GM12878 (cell line): Measurements from ENCODE around the gene ERCC4. TPM values are rescaled to one million over a fixed set of nuclear protein-coding genes. Genes with fewer than 3 reads are reported as not detected.

Source experiments
- BCL11A ChIP-seq: IDR thresholded peaks from 2 replicates; pipeline ENCODE4 v1.6.1; 2011; ENCODE audit warnings: low read depth, low read length
- BRCA1 ChIP-seq: IDR thresholded peaks from 2 replicates; pipeline ENCODE4 v1.6.1; 2011; ENCODE audit warnings: low read depth, low read length, improper control_type of control experiment
- CHD1 ChIP-seq: IDR thresholded peaks from 2 replicates; pipeline ENCODE4 v1.6.1; 2012; ENCODE audit warnings: low read depth, low read length, improper control_type of control experiment
- CREB1 ChIP-seq: IDR thresholded peaks from 2 replicates; pipeline ENCODE4 v1.6.1; 2012; ENCODE audit warnings: low read depth, mild to moderate bottlenecking, inconsistent platforms
- EZH2 ChIP-seq: IDR thresholded peaks from 2 replicates; pipeline ENCODE4 v1.6.1; 2012; ENCODE audit warnings: low read depth, mild to moderate bottlenecking, control low read depth, inconsistent platforms, low read length, borderline replicate concordance; ENCODE audit not compliant: control insufficient read depth
- HDGF ChIP-seq: fragments of 450-650 bp; IDR thresholded peaks from 2 replicates; pipeline ENCODE4 v1.6.1; 2016; ENCODE audit warnings: antibody characterized with exemption
- IRF4 ChIP-seq: IDR thresholded peaks from 2 replicates; pipeline ENCODE4 v1.6.1; 2011; ENCODE audit warnings: low read depth, low read length
- MEF2B ChIP-seq: fragments of 450-650 bp; IDR thresholded peaks from 2 replicates; pipeline ENCODE4 v1.6.1; 2018; ENCODE audit warnings: mild to moderate bottlenecking, moderate library complexity; ENCODE audit not compliant: partially characterized antibody, poor library complexity, severe bottlenecking
- MTA2 ChIP-seq: fragments of 450-650 bp; IDR thresholded peaks from 2 replicates; pipeline ENCODE4 v1.6.1; 2016; ENCODE audit warnings: low read depth, mild to moderate bottlenecking, moderate library complexity
- NBN ChIP-seq: fragments of 450-650 bp; IDR thresholded peaks from 2 replicates; pipeline ENCODE4 v1.6.1; 2016
- NFIC ChIP-seq: IDR thresholded peaks from 2 replicates; pipeline ENCODE4 v1.6.1; 2012; ENCODE audit warnings: low read depth, mild to moderate bottlenecking, inconsistent platforms, low read length, moderate library complexity
- NRF1 ChIP-seq: conservative IDR thresholded peaks from 2 replicates; pipeline ENCODE4 v1.6.1; 2011; ENCODE audit warnings: mild to moderate bottlenecking, low read depth, low read length, improper control_type of control experiment
- SIN3A ChIP-seq: IDR thresholded peaks from 2 replicates; pipeline ENCODE4 v1.6.1; 2012; ENCODE audit warnings: low read depth, low read length, improper control_type of control experiment
- TBL1XR1 ChIP-seq: IDR thresholded peaks from 2 replicates; pipeline ENCODE4 v1.6.1; 2012; ENCODE audit warnings: low read depth, low read length, improper control_type of control experiment
- ZNF24 ChIP-seq: fragments of 450-650 bp; IDR thresholded peaks from 2 replicates; pipeline ENCODE4 v1.6.1; 2017; ENCODE audit warnings: antibody characterized with exemption, mild to moderate bottlenecking
- polyA plus RNA-seq, 11 experiments: library from polyadenylated mRNA; depleted of rRNA in 4 of 11; unstranded in 6 of 11; stranded (reverse) in 5 of 11; fragments of >200 nt; fragmentation: Nextera tagmentation in 4 of 11; fragmentation: Illumina TruSeq in 1 of 11; extraction: Ambion mirVana in 4 of 11; extraction: Trizol in 1 of 11; gene quantifications; 1 replicate in 1 of 11; 2 replicates in 10 of 11; pipeline versions ENCODE4 v1.2.1 to v1.2.3, GENCODE V29; 2011 to 2016; ENCODE audit warnings: inconsistent platforms in 2 of 11, missing spikeins in 2 of 11, low read depth in 1 of 11
- total RNA-seq, 4 experiments: library from RNA; depleted of rRNA in 3 of 4; stranded (reverse); fragments of >200 nt in 3 of 4; fragmentation: Illumina TruSeq in 1 of 4; extraction: Trizol in 1 of 4; gene quantifications; 2 replicates each; pipeline versions ENCODE4 v1.2.1 to v1.2.3, GENCODE V29; 2013 to 2021
- TF ChIP-seq, protein P1 (sequence below): fragments of 450-650 bp; formaldehyde crosslinking; IDR thresholded peaks from 2 replicates; pipeline ENCODE4 v1.4.0; 2022; ENCODE audit warnings: mild to moderate bottlenecking, moderate library complexity
- TF ChIP-seq, protein P2 (sequence below): fragments of 450-650 bp; conservative IDR thresholded peaks from 2 replicates; pipeline ENCODE4 v1.6.1; 2017; ENCODE audit warnings: mild to moderate bottlenecking, moderate library complexity
- TF ChIP-seq, protein P3 (sequence below): fragments of 450-650 bp; IDR thresholded peaks from 2 replicates; pipeline ENCODE4 v1.6.1; 2017; ENCODE audit warnings: mild to moderate bottlenecking, low read depth, inconsistent platforms; ENCODE audit not compliant: poor library complexity, severe bottlenecking
- TF ChIP-seq, protein P4 (sequence below): IDR thresholded peaks from 2 replicates; pipeline ENCODE4 v1.6.1; 2012; ENCODE audit warnings: low read length, inconsistent platforms
- TF ChIP-seq, protein P5 (sequence below): IDR thresholded peaks from 2 replicates; pipeline ENCODE4 v1.6.1; 2012; ENCODE audit warnings: low read depth, low read length, improper control_type of control experiment

ERCC4 gene
- total and polyA plus RNA-seq, 10 of the 15 experiments (the other 5 are each of a cell fraction or from before 2014, with no cell fraction given): 4.7 to 24.6 (median 8.9) TPM

DNA sequence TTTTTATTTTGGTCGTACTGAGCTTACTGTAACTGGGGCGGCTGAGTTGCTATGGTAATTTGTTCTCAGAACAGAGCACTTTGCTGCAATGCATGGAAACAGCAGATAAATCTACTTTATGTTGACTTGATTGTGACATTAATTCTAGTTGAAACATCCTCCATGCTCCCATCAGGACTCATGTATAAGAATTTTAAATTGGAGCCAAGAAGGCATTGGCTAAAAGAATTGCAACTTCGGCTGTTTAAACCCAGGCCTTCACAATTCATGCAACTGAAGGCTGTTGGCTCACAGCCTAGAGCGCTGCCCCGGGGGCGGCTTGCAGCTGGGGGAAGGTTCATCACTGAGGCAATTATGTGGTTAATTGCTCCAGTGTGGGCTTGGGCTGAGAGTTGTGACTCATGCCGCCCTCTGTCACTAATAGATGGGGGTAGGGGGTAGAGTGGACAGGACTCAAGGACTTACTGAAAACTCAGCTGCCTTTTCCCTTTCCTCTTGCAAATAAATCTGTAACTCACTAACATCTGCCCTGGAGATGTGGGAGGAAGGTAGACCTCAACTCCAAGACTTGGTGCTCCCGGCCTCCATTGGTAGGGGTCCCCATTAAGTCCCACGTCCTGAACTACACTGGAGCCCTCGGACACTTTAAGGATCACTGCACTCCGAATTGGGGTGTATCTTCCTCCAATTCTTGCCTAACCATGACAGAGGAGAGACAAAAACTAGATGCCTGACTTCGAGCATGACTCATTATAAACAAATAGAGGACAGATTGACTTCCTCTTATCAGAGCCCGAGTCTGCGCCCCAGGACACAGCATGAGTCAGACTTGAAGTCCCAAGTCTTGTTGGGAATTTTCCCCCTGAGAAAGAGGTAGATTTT, 37.5 kb downstream of the ERCC4 start (continued):
- TF ChIP-seq, protein P1, sequence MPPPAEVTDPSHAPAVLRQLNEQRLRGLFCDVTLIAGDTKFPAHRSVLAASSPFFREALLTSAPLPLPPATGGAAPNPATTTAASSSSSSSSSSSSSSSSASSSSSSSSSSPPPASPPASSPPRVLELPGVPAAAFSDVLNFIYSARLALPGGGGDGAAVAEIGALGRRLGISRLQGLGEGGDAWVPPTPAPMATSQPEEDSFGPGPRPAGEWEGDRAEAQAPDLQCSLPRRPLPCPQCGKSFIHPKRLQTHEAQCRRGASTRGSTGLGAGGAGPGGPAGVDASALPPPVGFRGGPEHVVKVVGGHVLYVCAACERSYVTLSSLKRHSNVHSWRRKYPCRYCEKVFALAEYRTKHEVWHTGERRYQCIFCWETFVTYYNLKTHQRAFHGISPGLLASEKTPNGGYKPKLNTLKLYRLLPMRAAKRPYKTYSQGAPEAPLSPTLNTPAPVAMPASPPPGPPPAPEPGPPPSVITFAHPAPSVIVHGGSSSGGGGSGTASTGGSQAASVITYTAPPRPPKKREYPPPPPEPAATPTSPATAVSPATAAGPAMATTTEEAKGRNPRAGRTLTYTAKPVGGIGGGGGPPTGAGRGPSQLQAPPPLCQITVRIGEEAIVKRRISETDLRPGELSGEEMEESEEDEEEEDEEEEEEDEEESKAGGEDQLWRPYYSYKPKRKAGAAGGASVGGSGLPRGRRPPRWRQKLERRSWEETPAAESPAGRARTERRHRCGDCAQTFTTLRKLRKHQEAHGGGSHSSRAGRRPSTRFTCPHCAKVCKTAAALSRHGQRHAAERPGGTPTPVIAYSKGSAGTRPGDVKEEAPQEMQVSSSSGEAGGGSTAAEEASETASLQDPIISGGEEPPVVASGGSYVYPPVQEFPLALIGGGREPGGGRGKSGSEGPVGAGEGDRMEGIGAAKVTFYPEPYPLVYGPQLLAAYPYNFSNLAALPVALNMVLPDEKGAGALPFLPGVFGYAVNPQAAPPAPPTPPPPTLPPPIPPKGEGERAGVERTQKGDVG (CRISPR knock-in tag): no peak
- TF ChIP-seq ZNF24 (no peak), MEF2B (no peak), TBL1XR1 (no peak), IRF4 (peak; percentile 60; the same call in 1 of the 2 replicates), CREB1 (0 out of 2 replicates have a peak, but pooled peaks have one; percentile 15), NRF1 (0 out of 2 replicates have a peak, but pooled peaks have one; percentile 31), NFIC (peak; percentile 45), SIN3A (no peak), MTA2 (peak; percentile 91), BCL11A (peak; percentile 95), BRCA1 (no peak), NBN (peak; percentile 61; the same call in 1 of the 2 replicates), HDGF (no peak), CHD1 (no peak; the same call in 1 of the 2 replicates), EZH2 (no peak)
- TF ChIP-seq, protein P2, sequence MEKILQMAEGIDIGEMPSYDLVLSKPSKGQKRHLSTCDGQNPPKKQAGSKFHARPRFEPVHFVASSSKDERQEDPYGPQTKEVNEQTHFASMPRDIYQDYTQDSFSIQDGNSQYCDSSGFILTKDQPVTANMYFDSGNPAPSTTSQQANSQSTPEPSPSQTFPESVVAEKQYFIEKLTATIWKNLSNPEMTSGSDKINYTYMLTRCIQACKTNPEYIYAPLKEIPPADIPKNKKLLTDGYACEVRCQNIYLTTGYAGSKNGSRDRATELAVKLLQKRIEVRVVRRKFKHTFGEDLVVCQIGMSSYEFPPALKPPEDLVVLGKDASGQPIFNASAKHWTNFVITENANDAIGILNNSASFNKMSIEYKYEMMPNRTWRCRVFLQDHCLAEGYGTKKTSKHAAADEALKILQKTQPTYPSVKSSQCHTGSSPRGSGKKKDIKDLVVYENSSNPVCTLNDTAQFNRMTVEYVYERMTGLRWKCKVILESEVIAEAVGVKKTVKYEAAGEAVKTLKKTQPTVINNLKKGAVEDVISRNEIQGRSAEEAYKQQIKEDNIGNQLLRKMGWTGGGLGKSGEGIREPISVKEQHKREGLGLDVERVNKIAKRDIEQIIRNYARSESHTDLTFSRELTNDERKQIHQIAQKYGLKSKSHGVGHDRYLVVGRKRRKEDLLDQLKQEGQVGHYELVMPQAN: peak; percentile 64; the same call in 1 of the 2 replicates
- TF ChIP-seq, protein P3, sequence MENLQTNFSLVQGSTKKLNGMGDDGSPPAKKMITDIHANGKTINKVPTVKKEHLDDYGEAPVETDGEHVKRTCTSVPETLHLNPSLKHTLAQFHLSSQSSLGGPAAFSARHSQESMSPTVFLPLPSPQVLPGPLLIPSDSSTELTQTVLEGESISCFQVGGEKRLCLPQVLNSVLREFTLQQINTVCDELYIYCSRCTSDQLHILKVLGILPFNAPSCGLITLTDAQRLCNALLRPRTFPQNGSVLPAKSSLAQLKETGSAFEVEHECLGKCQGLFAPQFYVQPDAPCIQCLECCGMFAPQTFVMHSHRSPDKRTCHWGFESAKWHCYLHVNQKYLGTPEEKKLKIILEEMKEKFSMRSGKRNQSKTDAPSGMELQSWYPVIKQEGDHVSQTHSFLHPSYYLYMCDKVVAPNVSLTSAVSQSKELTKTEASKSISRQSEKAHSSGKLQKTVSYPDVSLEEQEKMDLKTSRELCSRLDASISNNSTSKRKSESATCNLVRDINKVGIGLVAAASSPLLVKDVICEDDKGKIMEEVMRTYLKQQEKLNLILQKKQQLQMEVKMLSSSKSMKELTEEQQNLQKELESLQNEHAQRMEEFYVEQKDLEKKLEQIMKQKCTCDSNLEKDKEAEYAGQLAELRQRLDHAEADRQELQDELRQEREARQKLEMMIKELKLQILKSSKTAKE: no peak
- TF ChIP-seq, protein P4, sequence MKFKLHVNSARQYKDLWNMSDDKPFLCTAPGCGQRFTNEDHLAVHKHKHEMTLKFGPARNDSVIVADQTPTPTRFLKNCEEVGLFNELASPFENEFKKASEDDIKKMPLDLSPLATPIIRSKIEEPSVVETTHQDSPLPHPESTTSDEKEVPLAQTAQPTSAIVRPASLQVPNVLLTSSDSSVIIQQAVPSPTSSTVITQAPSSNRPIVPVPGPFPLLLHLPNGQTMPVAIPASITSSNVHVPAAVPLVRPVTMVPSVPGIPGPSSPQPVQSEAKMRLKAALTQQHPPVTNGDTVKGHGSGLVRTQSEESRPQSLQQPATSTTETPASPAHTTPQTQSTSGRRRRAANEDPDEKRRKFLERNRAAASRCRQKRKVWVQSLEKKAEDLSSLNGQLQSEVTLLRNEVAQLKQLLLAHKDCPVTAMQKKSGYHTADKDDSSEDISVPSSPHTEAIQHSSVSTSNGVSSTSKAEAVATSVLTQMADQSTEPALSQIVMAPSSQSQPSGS: peak; percentile 53
- TF ChIP-seq, protein P5, sequence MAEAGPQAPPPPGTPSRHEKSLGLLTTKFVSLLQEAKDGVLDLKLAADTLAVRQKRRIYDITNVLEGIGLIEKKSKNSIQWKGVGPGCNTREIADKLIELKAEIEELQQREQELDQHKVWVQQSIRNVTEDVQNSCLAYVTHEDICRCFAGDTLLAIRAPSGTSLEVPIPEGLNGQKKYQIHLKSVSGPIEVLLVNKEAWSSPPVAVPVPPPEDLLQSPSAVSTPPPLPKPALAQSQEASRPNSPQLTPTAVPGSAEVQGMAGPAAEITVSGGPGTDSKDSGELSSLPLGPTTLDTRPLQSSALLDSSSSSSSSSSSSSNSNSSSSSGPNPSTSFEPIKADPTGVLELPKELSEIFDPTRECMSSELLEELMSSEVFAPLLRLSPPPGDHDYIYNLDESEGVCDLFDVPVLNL: no peak
